HTERT RPE-1 (cell line): ENCODE results near the gene FSD1L.

Experiments
- in situ Hi-C: fragments of 300-500 bp; cut with MboI; formaldehyde crosslinking; loops from 4 replicates; pipeline ENCODE4 v1.14.3; 2020; ENCODE audit warnings: low sequenced_read_pairs

FSD1L gene

DNA sequence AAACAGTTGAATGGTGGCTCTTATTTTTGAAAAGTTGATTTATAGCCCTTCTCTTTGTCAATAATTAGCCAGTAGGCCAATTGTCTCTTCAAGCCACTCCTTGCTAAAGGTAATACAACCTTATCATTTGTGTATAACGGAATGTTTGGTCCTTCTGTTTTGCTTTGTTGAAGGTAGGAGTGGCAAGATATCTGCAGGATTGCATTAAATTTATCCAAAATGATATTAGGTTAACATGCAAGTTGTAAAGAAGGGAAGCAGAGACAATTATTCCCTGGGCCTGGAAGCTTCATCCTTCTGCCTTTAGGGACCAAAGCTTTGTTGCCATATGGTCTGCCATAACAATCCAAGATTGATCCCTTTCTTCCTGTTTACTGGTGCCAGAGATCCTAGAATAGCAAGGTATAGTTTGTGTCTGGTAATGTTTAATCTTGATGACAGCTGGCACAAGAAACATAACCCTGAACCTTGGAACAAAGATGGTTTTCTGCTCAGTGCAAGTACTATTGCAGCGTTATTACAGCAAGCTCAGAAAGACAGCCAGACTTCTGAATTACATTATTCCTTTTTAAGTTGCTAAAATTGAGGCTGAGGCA is 15.5 kb upstream of the FSD1L start:
- in situ Hi-C loops: no loop called here

DNA sequence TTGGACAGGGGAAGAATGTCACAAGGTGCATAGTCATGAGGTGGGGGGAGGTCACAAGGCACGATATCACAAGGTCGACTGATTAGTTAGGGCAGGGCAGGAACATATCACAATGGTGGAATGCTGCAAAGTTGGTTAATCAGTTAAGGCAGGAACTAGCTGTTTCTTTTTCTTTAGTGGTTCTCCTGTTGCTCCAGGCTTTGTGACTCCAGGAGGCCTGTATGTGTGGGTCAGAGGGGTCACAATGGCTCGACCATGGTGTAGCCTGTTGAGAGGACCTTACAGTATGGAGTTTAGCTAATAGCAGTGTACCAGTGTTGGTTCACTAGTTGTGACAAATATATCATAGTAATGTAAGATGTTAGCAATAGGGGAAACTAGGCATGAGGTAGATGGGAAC is 12.4 kb upstream of the FSD1L start:
- in situ Hi-C loops: no loop called here

GRCh38 chr9:105436783-105437182 is 11.1 kb upstream of the FSD1L start:
- in situ Hi-C loops: no loop called here

DNA sequence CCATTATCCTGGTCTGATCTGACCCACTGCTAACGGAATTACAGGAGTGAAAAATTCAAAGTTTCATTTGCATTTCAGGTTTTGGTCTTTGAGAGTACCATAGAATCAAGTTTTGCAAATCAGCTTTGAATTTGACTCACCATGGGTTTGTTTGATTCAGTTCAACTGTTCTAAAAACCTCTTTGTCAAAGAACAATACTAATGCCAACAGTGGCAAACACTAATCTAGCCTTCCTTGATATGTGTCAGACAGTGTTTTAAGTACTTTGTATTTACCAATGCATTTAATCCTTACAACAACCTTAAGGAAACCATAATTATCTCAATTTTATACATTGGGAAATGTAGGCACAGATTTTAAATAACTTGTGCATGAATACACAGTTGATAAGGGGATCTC is 10.1 kb upstream of the FSD1L start:
- in situ Hi-C loops: no loop called here

DNA sequence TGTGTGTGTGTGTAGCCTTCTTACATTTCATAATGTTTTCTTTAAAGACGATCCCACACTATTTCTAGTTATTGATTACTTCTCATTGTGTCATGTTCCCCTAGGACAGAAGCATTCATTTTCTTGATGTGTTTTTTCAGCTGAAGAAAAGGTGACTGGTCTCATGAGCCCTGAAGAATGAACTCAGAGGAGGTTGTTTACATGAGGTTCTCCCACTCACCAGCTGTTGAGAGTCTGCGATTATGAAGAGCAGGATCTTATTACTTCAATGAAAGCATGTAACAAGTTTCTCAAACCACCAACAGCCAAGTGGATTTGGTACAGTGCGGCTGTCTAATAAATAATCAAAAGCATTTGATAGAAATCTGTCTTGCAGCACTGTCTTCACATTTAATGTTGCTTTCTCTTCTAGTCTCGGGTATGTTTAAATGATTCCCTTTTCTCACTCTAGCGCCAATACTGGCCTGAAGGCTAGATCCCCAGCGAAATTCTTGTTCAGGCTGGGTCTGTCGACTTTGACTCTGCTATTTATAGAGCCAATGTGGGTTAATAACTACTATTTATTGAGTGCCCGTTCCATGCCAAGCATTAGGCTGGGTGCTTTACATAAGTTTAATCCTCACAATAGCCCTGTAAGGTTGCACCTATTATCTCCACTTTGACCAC is 9.6 kb upstream of the FSD1L start:
- in situ Hi-C loops: no loop called here

DNA sequence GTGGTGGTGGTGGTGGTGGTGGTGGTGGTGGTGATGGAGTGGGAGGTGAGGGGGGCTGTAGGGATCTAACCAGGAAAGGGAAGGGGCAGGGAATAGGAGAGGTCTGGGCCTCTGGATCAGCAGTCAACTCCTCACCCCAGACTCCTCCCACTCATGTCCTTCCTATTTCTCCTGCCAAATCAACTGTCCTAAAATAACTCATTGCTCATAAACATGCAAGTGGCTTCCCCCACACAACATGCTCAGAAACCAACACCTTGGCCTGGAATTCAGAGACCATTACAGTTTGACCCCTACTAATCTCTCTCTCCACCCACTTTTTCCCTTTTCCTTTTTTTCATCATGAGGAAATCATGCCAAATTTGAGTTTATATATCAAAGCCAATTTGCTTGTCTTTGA is 8.4 kb upstream of the FSD1L start:
- in situ Hi-C loops: no loop called here

GRCh38 chr9:105441616-105442160 is 6.1 kb upstream of the FSD1L start:
- in situ Hi-C loops: no loop called here

GRCh38 chr9:105443121-105443520 is 4.7 kb upstream of the FSD1L start:
- in situ Hi-C loops: no loop called here

DNA sequence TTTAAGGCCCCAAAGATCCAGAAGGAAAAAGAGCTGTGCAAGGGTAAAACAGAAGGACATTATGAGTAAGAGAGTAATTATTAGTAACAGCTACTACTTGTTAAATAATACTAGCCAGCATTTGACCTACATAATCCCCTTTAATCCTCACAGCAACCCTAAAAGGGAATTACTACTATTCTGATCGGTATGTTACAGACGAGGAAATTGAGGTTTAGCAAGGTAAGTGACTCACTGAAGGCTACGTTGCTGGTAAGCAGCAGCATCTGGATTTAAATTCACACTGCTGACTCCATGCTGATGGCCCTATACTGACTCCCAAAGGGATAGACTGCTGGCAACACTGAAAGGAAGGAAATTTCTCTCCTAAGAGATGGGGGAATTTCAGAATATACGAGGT is 3.7 kb upstream of the FSD1L start:
- in situ Hi-C loops: no loop called here

- in situ Hi-C loops: no loop called here
These were observed 2.5 kb upstream of the FSD1L start for GRCh38 chr9:105445203-105445881.

- in situ Hi-C loops: no loop called here
These were observed 434 bp upstream of the FSD1L start for GRCh38 chr9:105447386-105447813.

- in situ Hi-C loops: no loop called here
These were observed 1.2 kb downstream of the FSD1L start for GRCh38 chr9:105449081-105449480.

GRCh38 chr9:105452185-105452584 is 4.4 kb downstream of the FSD1L start:
- in situ Hi-C loops: no loop called here

- in situ Hi-C loops: no loop called here
These were observed 8.1 kb downstream of the FSD1L start for GRCh38 chr9:105455836-105456475.

DNA sequence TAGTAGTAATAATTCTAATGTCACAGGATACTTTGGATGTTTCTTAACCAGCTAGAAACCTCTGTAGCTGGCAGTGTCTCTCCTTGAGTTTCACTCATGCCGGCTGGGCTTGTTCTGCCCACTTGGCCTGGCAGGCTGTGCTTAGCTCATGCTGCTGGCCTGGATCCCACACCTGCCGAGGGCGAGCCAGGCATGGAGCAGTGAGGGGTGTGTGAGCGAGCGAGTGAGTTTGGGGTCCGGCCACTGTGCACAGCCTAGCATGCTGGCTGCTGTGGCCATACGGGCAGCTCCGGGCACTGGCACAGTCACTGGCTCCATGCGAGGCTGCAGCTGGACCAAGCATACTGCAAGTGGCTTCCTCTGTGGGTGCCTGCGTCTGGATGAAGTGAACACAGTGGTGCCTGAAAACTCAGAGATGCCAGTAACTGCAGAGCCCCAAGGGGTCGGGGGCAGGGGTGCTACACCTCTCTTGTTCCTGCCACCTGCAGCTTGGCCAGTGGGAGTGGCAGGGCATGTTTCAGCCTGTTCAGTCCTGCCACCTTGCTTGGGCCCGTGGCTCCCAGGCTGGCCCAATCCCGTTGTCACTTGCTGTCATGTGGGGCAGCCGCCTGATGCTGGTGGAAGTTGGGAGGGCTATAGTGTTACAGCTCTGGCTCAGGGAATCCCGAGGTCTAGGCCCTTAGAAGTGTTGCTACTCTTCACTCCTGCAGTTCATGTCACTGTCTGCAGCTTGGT is 9.9 kb downstream of the FSD1L start:
- in situ Hi-C loops: no loop called here

DNA sequence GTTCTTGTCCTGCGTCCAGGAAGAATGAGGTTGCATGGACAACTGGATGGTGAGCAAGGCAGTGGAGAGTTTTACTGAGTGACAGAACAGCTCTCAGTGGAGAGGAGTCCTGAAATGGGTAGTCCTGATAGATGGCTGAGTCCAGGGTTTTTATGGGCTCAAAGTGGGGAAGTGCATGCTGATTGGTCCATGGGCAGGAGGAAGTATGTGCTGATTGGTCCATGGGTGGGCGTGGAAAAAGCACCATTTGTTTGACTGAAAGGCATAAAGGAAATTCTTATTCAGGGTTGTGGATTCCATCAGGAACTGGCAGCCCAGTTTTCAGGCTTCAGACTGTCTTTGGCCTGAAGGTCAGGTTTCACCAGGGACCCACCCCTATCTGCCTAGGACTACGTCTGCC is 10.6 kb downstream of the FSD1L start:
- in situ Hi-C loops: no loop called here

DNA sequence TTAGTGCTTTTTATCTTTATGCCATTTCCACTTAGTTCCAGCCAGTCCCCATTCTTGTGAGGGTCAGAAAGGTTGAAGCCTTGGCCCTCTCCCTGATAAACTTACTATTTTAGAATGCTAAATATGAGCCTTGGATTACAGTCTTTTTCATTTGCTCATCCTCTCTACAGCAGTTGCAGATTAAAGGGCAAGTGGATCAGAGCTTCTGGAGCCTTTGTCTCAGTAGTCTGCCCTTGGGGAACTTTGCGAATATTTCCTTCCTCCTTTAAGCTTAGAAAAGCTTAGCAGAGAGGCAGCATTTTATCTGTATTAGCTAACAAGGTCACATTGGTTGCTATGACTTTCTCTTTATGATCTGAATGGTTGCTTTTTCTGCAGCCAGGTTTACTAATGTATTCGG is 11.5 kb downstream of the FSD1L start:
- in situ Hi-C loops: no loop called here

- in situ Hi-C loops: no loop called here
These were observed 19.1 kb downstream of the FSD1L start for GRCh38 chr9:105466898-105467455.

GRCh38 chr9:105468875-105469274 is 21.0 kb downstream of the FSD1L start:
- in situ Hi-C loops: no loop called here

DNA sequence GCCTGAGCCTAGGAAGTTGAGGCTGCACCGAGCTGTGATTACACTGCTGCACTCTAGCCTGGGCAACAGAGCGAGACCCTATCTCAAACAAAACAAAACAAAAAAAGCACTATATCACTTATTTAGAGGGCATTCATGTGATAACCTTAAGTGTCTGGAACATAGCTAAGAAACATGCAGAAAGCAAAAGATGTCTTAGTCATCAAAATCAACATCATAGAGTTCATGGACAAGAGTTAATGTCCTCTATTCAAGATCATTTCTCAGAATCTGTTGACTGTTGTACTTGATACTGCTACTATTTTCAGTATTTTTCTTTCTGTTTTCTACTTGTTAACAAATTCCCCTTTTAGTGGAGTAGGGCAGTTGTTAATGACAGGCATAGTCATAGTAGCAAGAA is 25.4 kb downstream of the FSD1L start:
- in situ Hi-C loops: no loop called here

DNA sequence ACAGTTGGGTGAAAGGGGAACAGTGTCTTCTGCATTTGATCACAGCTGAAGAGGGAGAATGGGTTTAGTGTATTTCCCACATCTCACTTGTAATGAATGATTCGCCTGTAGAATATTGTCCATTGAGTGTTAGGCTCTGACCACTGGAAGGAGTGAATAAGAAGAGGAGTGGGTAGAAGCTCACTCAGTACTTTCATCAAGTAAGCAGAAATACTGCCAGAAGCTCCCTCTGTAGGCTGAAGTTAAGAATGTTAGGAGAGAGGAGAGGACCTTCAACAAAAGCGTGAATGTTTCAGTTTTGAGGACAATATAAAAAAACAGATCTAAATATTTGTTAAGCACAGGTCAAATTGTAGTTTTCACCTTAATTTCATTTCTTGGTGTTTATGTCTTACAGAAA is 27.5 kb downstream of the FSD1L start:
- in situ Hi-C loops: no loop called here
